SK-N-SH (cell line): Measurements from ENCODE around the gene TRO. TPM values are rescaled to one million over a fixed set of nuclear protein-coding genes. Genes with fewer than 3 reads are reported as not detected.

ENCODE experiments used
- CTCF ChIA-PET: fragments of 300-600, 350-600 bp; formaldehyde crosslinking; extraction: SDS; loops from one replicate; lab custom pipeline; 2021; lab: Yijun Ruan, JAX
- POLR2A ChIA-PET: fragments of 350-600 bp; sonication (Branson Sonifier 250); formaldehyde crosslinking; extraction: SDS; loops from one replicate; lab custom pipeline; 2020; ENCODE audit warnings: antibody characterized with exemption, inconsistent platforms; lab: Yijun Ruan, JAX
- DNase-seq: peaks from one replicate; pipeline ENCODE4 v3.0.0; 2012
- H2AFZ ChIP-seq: fragments of 200-600 bp; sonication (generic); 2 replicates; pipeline ENCODE4 v1.8.1; 2016; ENCODE audit warnings: antibody characterized with exemption, mild to moderate bottlenecking, low read depth
- H3F3A ChIP-seq: fragments of 200-600 bp; sonication (generic); replicated peaks from 2 replicates; pipeline ENCODE3; 2016; ENCODE audit warnings: antibody characterized with exemption, mild to moderate bottlenecking; ENCODE audit not compliant: insufficient read depth
- H3K27ac ChIP-seq, 2 experiments: fragments of 200-500 bp in 1 of 2; fragments of 200-600 bp in 1 of 2; sonication (Bioruptor generic) in 1 of 2; sonication (generic), shearing (Covaris generic) in 1 of 2; 2 replicates each; pipeline versions ENCODE4 v1.5.1 to v1.6.1; 2014 to 2016; ENCODE audit warnings: low read depth in 2 of 2, inconsistent platforms in 1 of 2, low read length in 1 of 2, mild to moderate bottlenecking in 1 of 2, mixed read lengths in 1 of 2
- H3K27me3 ChIP-seq: fragments of 200-600 bp; sonication (generic), shearing (Covaris generic); 2 replicates; pipeline ENCODE4 v1.6.1; 2016; ENCODE audit warnings: mixed run types; ENCODE audit not compliant: insufficient read depth
- H3K36me3 ChIP-seq, 2 experiments: fragments of 200-500 bp in 1 of 2; fragments of 200-600 bp in 1 of 2; sonication (Bioruptor generic) in 1 of 2; sonication (generic) in 1 of 2; replicated peaks in 1 of 2; 2 replicates each; pipeline versions ENCODE3 to v1.5.1; 2014 to 2016; ENCODE audit warnings: low read length in 1 of 2, mild to moderate bottlenecking in 1 of 2; ENCODE audit not compliant: insufficient read depth in 2 of 2, control insufficient read depth in 1 of 2
- H3K4me1 ChIP-seq, 2 experiments: fragments of 200-500 bp in 1 of 2; fragments of 200-600 bp in 1 of 2; sonication (Bioruptor generic) in 1 of 2; sonication (generic), shearing (Covaris generic) in 1 of 2; 2 replicates each; pipeline versions ENCODE4 v1.5.1 to v1.6.1; 2014 to 2016; ENCODE audit warnings: low read depth in 1 of 2, low read length in 1 of 2, mixed run types in 1 of 2; ENCODE audit not compliant: insufficient read depth in 2 of 2, control insufficient read depth in 1 of 2
- H3K4me2 ChIP-seq: fragments of 200-600 bp; sonication (generic), shearing (Covaris generic); 2 replicates; pipeline ENCODE4 v1.6.1; 2017; ENCODE audit warnings: mixed run types
- H3K4me3 ChIP-seq, 2 experiments: fragments of 200-500 bp in 1 of 2; fragments of 200-600 bp in 1 of 2; sonication (Bioruptor generic) in 1 of 2; sonication (generic), shearing (Covaris generic) in 1 of 2; 2 replicates each; pipeline versions ENCODE4 v1.5.1 to v1.8.1; 2014 to 2016; ENCODE audit warnings: low read depth in 2 of 2, inconsistent platforms in 1 of 2, low read length in 1 of 2, mild to moderate bottlenecking in 1 of 2, mixed read lengths in 1 of 2, moderate library complexity in 1 of 2
- H3K79me2 ChIP-seq: fragments of 200-600 bp; sonication (generic); 2 replicates; pipeline ENCODE4 v1.8.1; 2017; ENCODE audit warnings: mild to moderate bottlenecking; ENCODE audit not compliant: insufficient read depth
- H3K9ac ChIP-seq: fragments of 200-600 bp; sonication (generic); 2 replicates; pipeline ENCODE4 v1.6.1; 2017; ENCODE audit warnings: mixed run types
- H3K9me2 ChIP-seq: fragments of 200-600 bp; sonication (generic); 2 replicates; pipeline ENCODE4 v1.6.1; 2017; ENCODE audit warnings: mixed run types
- H3K9me3 ChIP-seq: fragments of 200-600 bp; sonication (generic); 2 replicates; pipeline ENCODE4 v1.6.1; 2017; ENCODE audit warnings: mixed run types, mild to moderate bottlenecking, moderate library complexity
- H4K20me1 ChIP-seq: fragments of 200-600 bp; sonication (generic); 2 replicates; pipeline ENCODE4 v1.6.1; 2017; ENCODE audit warnings: mild to moderate bottlenecking, mixed run types; ENCODE audit not compliant: insufficient read depth
- EP300 ChIP-seq, 2 experiments: IDR thresholded peaks; 2 replicates each; pipeline versions ENCODE4 v1.4.0 to v1.6.1; 2012; ENCODE audit warnings: borderline replicate concordance in 1 of 2, low read depth in 1 of 2, low read length in 1 of 2
- FOXJ3 ChIP-seq: sonication (generic); formaldehyde crosslinking; IDR thresholded peaks from 2 replicates; pipeline ENCODE4 v1.5.1; 2020; ENCODE audit warnings: mild to moderate bottlenecking, missing genetic modification reagents
- GABPA ChIP-seq: IDR thresholded peaks from 2 replicates; pipeline ENCODE4 v1.4.0; 2012; ENCODE audit warnings: low read depth, mild to moderate bottlenecking
- GATA2 ChIP-seq: sonication (generic); formaldehyde crosslinking; IDR thresholded peaks from 2 replicates; pipeline ENCODE4 v1.5.0; 2020; ENCODE audit warnings: mild to moderate bottlenecking, missing genetic modification reagents
- IRF3 ChIP-seq: fragments of 150-350 bp; IDR thresholded peaks from 2 replicates; pipeline ENCODE4 v1.6.1; 2016; ENCODE audit warnings: mild to moderate bottlenecking, low read depth, low read length
- JUND ChIP-seq: IDR thresholded peaks from 2 replicates; pipeline ENCODE4 v1.4.0; 2012
- MAX ChIP-seq: IDR thresholded peaks from 2 replicates; pipeline ENCODE4 v1.4.0; 2012; ENCODE audit warnings: low read depth
- MEF2A ChIP-seq: IDR thresholded peaks from 2 replicates; pipeline ENCODE4 v1.4.0; 2012; ENCODE audit warnings: low read depth, borderline replicate concordance
- MXI1 ChIP-seq: IDR thresholded peaks from 2 replicates; pipeline ENCODE4 v1.6.1; 2012; ENCODE audit warnings: mild to moderate bottlenecking, low read depth, low read length, improper control_type of control experiment
- NFIC ChIP-seq: IDR thresholded peaks from 2 replicates; pipeline ENCODE4 v1.4.0; 2012; ENCODE audit warnings: borderline replicate concordance
- NRF1 ChIP-seq: IDR thresholded peaks from 2 replicates; pipeline ENCODE4 v1.6.1; 2012; ENCODE audit warnings: low read depth, mild to moderate bottlenecking, low read length
- POLR2AphosphoS5 ChIP-seq: IDR thresholded peaks from 2 replicates; pipeline ENCODE4 v1.6.1; 2012; ENCODE audit warnings: low read depth, low read length
- RCOR1 ChIP-seq: fragments of 150-350 bp; IDR thresholded peaks from 2 replicates; pipeline ENCODE4 v1.6.1; 2017; ENCODE audit warnings: antibody characterized with exemption, low read length
- RXRA ChIP-seq: IDR thresholded peaks from 2 replicates; pipeline ENCODE4 v1.4.0; 2012; ENCODE audit warnings: low read depth, mild to moderate bottlenecking, borderline replicate concordance
- SIN3A ChIP-seq: IDR thresholded peaks from 2 replicates; pipeline ENCODE4 v1.6.1; 2012; ENCODE audit warnings: low read depth, mild to moderate bottlenecking, low read length, moderate library complexity, borderline replicate concordance
- TAF1 ChIP-seq: IDR thresholded peaks from 2 replicates; pipeline ENCODE4 v1.6.1; 2012; ENCODE audit warnings: low read depth, mild to moderate bottlenecking, low read length, moderate library complexity, borderline replicate concordance
- USF1 ChIP-seq: IDR thresholded peaks from 2 replicates; pipeline ENCODE4 v1.4.0; 2012; ENCODE audit warnings: low read depth, borderline replicate concordance
- YY1 ChIP-seq: IDR thresholded peaks from 2 replicates; pipeline ENCODE4 v1.4.0; 2012; ENCODE audit warnings: low read depth, mild to moderate bottlenecking
- WGBS: methylation state at CpG from one replicate; pipeline ENCODE4 v1.1.6; 2017; ENCODE audit warnings: low lambda C conversion rate; 5-methylcytosine and 5-hydroxymethylcytosine counted together
- polyA plus RNA-seq, 3 experiments: library from polyadenylated mRNA; depleted of rRNA; stranded (reverse); fragments of >200 nt; gene quantifications; 2 replicates each; pipeline ENCODE4 v1.2.3, GENCODE V29; 2012
- small RNA-seq, 7 experiments: library from RNA; depleted of rRNA; stranded (forward); fragments of <200 nt; gene quantifications; one replicate each; pipeline ENCODE3, GENCODE V24; 2012

Gene TRO
- polyA plus RNA-seq, 1 of the 3 experiments (the other 2 are of a cell fraction): 59.1 TPM

- no peak for TF ChIP-seq IRF3
- no peak for TF ChIP-seq USF1
- TF ChIP-seq RCOR1: no peak
- TF ChIP-seq POLR2AphosphoS5: no peak
Observed at GRCh38 chrX:54979432-54979831, 58.8 kb downstream of the TRO start (continued).

GRCh38 chrX:54980334-54980733, 59.7 kb downstream of the TRO start:
- H4K20me1 ChIP-seq: no peaks in the 10 kb centered on the region
- TF ChIP-seq EP300 (IDR thresholded peaks at IDR 0.05; ENCODE audit: borderline replicate concordance in 1 of 2, low read depth in 1 of 2, low read length in 1 of 2) (no peak), USF1 (no peak), GATA2 (CRISPR knock-in tag) (no peak), RXRA (no peak), MEF2A (no peak), FOXJ3 (no peak), MXI1 (no peak), NFIC (no peak), MAX (no peak), YY1 (no peak), GABPA (no peak), NRF1 (no peak), POLR2AphosphoS5 (no peak), TAF1 (no peak), SIN3A (no peak), JUND (no peak)
- TF ChIP-seq, all 33 proteins: peak for 0
- Histone ChIP-seq H3K4me1 (no peaks in the 10 kb centered on the region), H3F3A (no peaks in the 10 kb centered on the region), H3K4me2 (no peak overlapping the region), H2AFZ (no peak overlapping the region), H3K36me3 (no peaks in the 10 kb centered on the region), H3K79me2 (no peaks in the 10 kb centered on the region), H3K9ac (no peak overlapping the region), H3K27me3 (no peaks in the 10 kb centered on the region), H3K9me2 (no peaks in the 10 kb centered on the region), H3K4me3 (no peak overlapping the region), H3K27ac (no peak overlapping the region), H3K9me3 (no peaks in the 10 kb centered on the region)
- DNase-seq: no peak
- ChIA-PET CTCF (no interaction called here), POLR2A (no interaction called here)
- 36% methylated on average over 6 of the region's 6 CpGs for WGBS

Small RNAs within 50 kb of the gene (small RNA-seq; reads per million reads assigned to genes)
- 0 to 0.13 (median 0) reads per million in 7 experiments for gene RF00614

Other genes starting within 250 kb of the TRO start
- gene ITIH6, start 122.6 kb upstream of the TRO start, polyA plus RNA-seq (2012; rRNA removed): not detected in 2 replicates
- gene MAGED2, start 113.1 kb upstream of the TRO start, polyA plus RNA-seq (2012; rRNA removed): 202 and 227 TPM in 2 replicates
- gene PFKFB1, start 73.4 kb downstream of the TRO start, polyA plus RNA-seq (2012; rRNA removed): 0.12 and 0.15 TPM in 2 replicates
- gene APEX2, start 79.5 kb downstream of the TRO start, polyA plus RNA-seq (2012; rRNA removed): 23.5 and 26.9 TPM in 2 replicates
- gene ALAS2, start 110.2 kb downstream of the TRO start, polyA plus RNA-seq (2012; rRNA removed): not detected in 2 replicates
- 0.31 TPM in 1 of 2 replicates, not detected in the other for gene PAGE2B, start 154.2 kb downstream of the TRO start, polyA plus RNA-seq (2012; rRNA removed)
- 4.2 and 4.7 TPM in 2 replicates for gene PAGE2, start 168.2 kb downstream of the TRO start, polyA plus RNA-seq (2012; rRNA removed)